Measurements from ENCODE around the gene WDR4.
"Not testable (repeated sequence)": the region's sequence is repeated elsewhere in the genome, so short reads cannot be mapped to it uniquely, and the experiment has no call there.

DNA sequence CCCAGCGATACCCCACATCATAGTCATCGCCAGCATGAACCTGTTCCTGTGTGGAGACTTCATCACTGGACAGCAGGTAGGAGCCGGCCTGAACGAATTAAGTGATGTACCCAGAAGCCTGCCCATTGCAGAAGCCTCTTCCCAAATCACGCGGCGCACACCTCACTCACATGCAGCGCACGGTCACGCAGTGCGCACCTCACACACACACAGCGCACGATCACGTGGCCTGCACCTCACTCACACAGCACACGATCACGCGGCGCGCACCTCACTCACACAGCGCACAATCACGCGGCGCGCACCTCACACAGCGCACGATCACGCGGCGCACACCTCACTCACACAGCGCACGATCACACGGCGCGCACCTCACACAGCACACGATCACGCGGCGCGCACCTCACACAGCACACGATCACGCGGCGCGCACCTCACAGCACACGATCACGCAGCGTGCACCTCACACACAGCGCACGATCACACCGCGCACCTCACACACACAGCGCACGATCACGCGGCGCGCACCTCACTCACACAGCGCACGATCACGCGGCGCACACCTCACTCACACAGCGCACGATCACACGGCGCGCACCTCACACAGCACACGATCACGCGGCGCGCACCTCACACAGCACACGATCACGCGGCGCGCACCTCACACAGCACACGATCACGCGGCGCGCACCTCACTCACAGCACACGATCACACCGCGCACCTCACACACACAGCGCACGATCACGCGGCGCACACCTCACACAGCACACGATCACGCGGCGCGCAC is 31.0 kb downstream of the WDR4 start:
- TF ChIP-seq POLR2A (IDR thresholded peaks at IDR 0.05) = not testable (repeated sequence)
- TF ChIP-seq, protein P1, sequence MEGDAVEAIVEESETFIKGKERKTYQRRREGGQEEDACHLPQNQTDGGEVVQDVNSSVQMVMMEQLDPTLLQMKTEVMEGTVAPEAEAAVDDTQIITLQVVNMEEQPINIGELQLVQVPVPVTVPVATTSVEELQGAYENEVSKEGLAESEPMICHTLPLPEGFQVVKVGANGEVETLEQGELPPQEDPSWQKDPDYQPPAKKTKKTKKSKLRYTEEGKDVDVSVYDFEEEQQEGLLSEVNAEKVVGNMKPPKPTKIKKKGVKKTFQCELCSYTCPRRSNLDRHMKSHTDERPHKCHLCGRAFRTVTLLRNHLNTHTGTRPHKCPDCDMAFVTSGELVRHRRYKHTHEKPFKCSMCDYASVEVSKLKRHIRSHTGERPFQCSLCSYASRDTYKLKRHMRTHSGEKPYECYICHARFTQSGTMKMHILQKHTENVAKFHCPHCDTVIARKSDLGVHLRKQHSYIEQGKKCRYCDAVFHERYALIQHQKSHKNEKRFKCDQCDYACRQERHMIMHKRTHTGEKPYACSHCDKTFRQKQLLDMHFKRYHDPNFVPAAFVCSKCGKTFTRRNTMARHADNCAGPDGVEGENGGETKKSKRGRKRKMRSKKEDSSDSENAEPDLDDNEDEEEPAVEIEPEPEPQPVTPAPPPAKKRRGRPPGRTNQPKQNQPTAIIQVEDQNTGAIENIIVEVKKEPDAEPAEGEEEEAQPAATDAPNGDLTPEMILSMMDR (IDR thresholded peaks at IDR 0.05) = not testable (repeated sequence)
